Activated CD4-positive, CD25-positive, alpha-beta regulatory T cell treated with anti-CD3 and anti-CD28 coated beads, Interleukin-2, amount 50 U/mL, for 16 hours (primary cell): ENCODE results near the gene HTT-AS.
"Not testable (repeated sequence)": the region's sequence is repeated elsewhere in the genome, so short reads cannot be mapped to it uniquely, and the experiment has no call there.

ENCODE experiments used
- DNase-seq: peaks from one replicate; pipeline ENCODE4 v3.0.0-alpha.2; 2020; ENCODE audit warnings: low read depth, low spot score

Gene HTT-AS

GRCh38 chr4:3051141-3051897 is 23.0 kb downstream of the HTT-AS start:
- not testable (repeated sequence) for DNase-seq

- DNase-seq = peak; percentile 45
Observed at GRCh38 chr4:3047464-3048286, 26.7 kb downstream of the HTT-AS start.

GRCh38 chr4:3046623-3047022 is 27.7 kb downstream of the HTT-AS start:
- no peak for DNase-seq

GRCh38 chr4:3046162-3046561 is 28.2 kb downstream of the HTT-AS start:
- no peak for DNase-seq

DNA sequence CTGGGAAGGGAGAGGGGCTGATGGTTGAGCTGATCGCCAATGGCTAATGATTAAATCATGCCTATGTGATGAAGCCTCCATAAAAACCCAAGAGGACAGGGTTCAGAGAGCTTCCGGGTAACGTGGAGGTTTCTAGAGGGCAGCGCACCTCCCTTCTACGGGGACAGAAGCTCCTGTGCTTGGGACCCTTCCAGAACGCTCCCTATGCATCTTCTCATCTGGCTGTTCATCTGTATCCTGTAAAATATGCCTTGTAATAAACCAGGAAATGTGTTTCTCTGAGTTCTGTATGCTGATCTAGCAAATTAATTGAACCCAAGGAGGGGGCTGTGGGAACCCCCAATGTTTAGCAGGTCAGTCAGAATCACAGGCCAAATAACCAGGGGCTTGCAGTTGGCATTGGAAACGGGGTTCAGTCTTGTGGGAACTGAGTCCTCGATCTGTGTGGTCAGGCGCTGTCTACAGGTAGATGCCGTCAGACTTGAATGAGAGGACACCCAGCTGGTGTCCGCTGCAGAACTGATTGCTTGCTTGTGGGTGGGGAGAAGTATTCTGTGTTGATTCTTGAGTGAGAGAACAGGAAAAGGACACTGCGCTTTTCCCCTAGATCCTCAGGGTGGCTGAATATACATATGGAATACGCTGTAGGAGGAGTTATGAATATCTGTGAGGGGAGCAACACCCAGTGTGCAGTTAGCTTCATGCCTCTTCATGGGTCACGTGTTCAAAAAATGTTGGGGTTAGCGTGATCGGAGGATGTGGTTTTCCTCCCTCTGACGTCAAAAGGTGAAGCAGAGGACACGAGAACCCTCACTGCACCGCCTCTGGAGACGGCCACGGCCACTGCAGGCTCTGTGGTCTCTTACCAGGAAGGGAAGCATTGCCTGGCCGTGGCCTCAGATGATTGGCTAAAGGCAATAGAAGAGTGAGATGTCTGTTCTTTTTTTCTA is 29.2 kb downstream of the HTT-AS start:
- peak; percentile 64 for DNase-seq

DNA sequence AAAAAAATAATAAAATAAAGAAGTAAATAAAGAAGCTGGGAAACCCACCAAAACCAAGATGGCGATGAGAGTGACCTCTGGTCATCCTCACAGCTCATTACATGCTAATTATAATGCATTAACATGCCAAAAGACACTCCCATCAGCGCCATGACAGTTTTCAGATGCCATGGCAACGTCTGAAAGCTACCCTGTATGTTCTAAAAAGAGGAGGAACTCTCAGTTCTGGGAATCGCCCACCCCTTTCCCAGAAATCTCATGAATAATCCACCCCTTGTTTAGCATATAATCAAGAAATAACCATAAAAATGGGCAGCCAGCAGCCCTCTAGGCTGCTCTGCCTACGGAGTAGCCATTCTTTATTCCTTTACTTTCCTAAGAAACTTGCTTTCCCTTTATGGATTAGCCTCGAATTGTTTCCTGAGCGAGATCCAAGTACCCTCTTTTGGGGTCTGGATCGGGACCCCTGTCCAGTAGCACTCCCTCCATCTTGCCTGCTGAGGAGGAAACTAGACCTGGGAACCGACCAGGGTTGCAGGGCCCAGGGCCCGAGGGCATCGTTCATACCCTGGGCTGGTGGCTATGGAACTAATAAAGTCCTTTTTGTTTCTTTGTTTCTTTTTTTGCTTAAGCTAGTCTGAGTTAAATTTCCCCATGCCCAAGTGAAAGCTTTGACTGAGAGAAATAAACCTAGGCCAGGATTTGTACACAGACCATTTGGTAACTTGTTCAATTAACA is 30.9 kb downstream of the HTT-AS start:
- no peak for DNase-seq

DNA sequence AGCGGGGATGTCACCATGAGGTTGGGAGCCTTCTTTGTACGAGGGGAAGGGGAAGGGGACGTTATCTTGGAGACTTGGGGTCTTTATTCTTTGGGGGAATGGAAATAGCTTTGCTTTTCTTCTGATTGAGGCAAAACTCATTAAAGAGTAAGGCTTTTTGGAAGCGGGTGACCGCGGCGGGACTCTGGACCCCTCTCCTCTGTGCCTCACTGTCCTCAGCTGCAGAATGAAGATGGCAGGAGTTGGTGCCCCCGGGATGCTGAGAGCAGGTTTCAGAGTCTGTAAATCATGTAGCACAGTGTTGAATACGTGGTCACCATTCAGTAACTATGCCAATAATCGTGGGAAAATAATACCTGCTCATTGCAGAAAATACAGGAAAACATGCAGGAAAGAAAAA is 32.1 kb downstream of the HTT-AS start:
- DNase-seq = no peak

DNA sequence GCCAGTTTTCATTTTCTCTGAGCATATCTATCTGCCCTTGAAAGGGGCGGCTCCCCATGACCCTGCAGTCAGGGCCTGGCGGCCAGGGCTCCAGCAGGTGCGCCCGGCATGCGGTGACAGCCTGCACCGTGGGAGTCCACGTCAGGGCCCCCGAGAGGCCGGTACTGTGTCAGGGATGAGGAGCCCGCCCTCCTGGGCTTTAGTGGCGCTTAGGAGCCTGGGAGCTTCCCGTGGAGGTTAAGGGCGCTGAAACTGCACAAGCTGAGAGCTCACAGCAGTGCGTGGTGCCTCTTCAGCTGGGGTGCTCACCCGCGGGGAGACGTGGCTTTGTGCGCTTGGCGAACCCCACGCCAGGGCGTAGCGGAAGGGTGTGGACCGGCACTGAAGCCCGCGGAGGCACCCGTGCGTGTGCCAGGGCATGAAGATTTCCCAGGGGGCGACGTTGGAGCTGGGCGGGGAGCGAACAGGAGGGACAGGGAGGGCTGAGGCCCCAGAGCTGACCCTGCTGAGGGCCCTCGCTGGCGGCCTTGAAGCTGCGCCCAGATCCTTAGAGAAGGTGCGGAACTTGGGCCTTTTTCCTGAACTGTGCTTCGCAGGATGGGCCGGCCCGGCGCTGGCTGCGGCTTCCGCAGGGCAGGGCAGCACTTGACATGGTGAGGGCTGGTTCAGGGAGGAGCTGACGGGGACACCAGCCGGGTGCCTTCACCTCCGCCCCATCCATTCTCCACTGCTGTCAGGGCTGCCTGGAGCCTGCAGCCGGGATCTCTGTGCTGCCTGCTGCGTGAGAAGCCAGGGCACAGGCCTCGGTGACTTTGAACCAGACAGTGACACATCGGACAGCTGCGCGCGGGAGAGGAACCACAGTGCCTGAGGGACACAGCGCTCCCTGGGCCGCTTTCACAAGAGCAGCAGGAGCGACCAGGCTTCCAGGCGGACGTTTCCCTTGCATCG is 32.9 kb downstream of the HTT-AS start:
- no peak for DNase-seq

GRCh38 chr4:3040452-3041191 is 33.7 kb downstream of the HTT-AS start:
- no peak for DNase-seq

DNA sequence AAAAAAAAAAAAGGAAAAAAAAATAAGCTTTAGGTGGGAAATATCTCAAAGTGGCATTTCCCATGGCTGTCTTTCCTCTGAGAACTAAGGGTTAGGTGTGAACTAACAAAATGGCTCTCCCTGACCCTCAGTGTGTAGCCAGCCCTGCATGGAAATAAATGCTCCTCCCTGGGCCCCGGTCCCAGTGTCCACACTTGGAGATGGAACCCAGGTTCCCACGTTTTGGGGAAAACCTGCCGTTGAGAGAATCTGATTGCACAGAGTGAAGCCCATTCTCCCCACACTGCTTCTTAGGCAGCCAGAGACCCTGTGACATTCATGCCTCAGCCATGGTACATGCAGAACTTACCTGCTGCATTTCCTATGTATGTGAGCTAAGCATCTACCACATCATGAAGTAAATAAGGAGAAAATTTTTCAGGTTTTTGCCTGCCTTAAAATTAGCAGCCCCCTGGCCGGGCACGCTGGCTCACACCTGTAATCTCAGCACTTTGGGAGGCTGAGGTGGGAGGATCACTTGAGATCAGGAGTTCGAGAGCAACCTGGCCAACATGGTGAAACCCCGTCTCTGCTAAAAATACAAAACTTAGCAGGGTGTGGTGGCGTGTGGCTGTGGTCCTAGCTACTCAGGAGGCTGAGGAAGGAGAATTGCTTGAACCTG is 34.5 kb downstream of the HTT-AS start:
- no peak for DNase-seq

- DNase-seq = no peak
Observed at GRCh38 chr4:3037957-3038461, 36.3 kb downstream of the HTT-AS start.

DNA sequence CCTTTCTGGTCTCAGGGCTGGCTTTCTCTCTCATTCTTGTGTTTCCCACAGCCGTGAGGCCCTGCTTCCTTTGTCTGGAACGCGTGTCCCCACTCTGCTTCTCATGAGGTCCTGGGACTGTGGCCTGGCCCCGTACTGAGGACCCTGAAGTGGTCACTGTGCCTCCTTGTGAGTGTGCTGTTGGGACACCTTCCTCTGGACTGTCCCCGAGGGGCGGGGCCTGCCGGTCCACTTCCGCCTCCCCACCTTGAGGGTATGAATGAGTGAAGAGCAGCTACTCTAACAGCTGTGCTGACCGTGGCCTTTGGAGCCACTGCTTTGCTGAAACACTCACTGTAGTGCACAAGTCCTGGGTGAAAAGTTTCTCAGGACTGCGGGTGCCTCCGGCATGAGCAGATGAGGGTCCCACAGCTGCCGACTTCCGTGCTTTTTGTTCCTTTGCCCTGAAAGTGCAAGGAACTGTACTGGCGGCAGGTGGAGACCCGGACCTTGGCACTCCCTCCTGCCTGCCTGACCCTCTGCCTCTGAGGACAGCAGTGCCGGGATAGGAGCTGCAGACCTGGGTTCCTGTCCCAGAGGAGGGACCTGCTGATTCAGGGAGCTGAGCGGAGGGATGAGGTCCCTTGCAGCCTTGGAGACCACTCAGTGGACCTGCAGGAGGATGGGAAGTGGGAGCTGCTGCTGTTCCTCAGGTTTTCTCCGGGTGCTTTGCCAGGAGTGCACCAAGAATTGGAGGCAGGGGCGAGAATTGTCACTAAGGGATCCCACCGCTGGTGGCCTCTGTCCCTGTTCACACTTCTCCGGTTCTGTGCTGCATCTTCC is 38.0 kb downstream of the HTT-AS start:
- no peak for DNase-seq

- no peak for DNase-seq
Observed at GRCh38 chr4:3035674-3036073, 38.7 kb downstream of the HTT-AS start.

GRCh38 chr4:3035249-3035648 is 39.1 kb downstream of the HTT-AS start:
- DNase-seq = no peak

- DNase-seq = no peak
Observed at GRCh38 chr4:3034231-3034630, 40.1 kb downstream of the HTT-AS start.

GRCh38 chr4:3031357-3032082 is 42.8 kb downstream of the HTT-AS start:
- no peak for DNase-seq
